GM10248 (cell line): ENCODE data around the gene NFKBIA.
A peak's percentile ranks its signal among the peaks of the same experiment; 100 is the strongest.

Experiments
- CTCF ChIA-PET: fragments of 300-600 bp; sonication (Branson Sonifier 250); formaldehyde crosslinking; extraction: SDS; loops from one replicate; lab custom pipeline; 2021; ENCODE audit warnings: antibody characterized with exemption; lab: Yijun Ruan, JAX
- POLR2A ChIA-PET: fragments of 350-650 bp; sonication (Branson Sonifier 250); formaldehyde crosslinking; extraction: SDS; loops from one replicate; lab custom pipeline; 2020; ENCODE audit warnings: antibody characterized with exemption; lab: Yijun Ruan, JAX
- DNase-seq: peaks from one replicate; pipeline ENCODE4 v3.0.0; 2012; ENCODE audit errors: extremely low spot score
- TF ChIP-seq, protein P1 (sequence below): IDR thresholded peaks from 2 replicates; pipeline ENCODE4 v1.5.1; 2012; ENCODE audit warnings: mild to moderate bottlenecking, low read depth; ENCODE audit errors: extremely low read depth, missing control alignments, control extremely low read depth

The NFKBIA gene

DNA sequence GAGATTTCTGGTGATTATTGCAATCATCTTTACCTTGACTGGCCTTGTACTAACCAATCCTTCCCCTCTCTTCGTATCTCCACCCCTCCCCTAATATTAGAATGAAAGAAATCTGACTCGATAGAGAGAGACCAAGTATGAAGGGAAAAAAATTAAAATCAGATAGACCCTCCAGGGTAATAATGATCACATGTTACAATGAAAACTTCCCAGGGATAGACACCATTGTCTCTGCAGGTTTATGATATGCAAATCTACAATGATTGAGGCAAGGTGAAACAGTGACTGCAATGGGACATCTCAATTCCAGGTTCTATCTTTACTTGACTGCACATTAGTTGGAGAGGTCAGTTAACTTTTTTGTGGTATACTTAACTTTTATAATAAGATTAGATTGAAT lies 1.5 kb upstream of the NFKBIA start:
- DNase-seq: no peak
- ChIA-PET POLR2A (no interaction called here), CTCF (interaction anchor here (0.7 to 6.3 kb wide), 20 partner anchors 8 to 280 kb away, joined by 3 to 74 read pairs (median 5); partner anchors contain the start of gene PSMA6)
- TF ChIP-seq, protein P1, sequence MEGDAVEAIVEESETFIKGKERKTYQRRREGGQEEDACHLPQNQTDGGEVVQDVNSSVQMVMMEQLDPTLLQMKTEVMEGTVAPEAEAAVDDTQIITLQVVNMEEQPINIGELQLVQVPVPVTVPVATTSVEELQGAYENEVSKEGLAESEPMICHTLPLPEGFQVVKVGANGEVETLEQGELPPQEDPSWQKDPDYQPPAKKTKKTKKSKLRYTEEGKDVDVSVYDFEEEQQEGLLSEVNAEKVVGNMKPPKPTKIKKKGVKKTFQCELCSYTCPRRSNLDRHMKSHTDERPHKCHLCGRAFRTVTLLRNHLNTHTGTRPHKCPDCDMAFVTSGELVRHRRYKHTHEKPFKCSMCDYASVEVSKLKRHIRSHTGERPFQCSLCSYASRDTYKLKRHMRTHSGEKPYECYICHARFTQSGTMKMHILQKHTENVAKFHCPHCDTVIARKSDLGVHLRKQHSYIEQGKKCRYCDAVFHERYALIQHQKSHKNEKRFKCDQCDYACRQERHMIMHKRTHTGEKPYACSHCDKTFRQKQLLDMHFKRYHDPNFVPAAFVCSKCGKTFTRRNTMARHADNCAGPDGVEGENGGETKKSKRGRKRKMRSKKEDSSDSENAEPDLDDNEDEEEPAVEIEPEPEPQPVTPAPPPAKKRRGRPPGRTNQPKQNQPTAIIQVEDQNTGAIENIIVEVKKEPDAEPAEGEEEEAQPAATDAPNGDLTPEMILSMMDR: no peak

DNA sequence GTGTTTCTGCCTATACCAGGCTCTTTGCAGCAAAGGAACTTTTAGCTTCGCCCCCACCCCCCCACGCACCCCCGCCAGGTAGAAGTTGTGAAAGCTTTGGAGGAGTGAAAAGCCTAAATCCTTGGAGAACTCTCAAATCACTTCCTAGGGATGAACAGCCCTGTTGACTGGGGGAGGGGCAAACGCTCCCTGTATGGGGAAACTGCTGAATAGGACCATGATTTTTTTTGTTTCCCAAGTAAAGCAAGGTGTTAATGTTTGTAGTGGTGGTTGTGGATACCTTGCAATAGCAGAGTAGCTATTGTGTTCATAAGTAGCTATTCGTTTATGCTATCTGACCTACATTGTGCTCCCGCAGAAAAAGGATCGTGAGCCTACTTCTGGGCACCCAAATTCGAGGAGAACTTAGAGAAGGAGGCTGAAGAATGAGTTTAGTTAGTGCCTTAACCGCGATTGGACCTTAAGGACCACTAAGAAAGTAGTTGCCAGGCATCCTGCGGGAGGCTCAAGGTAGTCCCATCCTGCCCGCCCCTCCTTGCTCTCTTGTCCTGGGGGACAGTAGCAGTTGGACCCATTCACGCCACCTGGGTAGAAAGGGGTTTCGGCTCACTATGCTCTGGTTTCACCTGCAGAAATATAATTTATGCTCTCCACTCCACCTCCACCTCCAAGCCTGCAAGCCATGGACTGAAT lies 901 bp upstream of the NFKBIA start:
- TF ChIP-seq, protein P1: no peak
- POLR2A ChIA-PET: interaction anchor here (0.6 to 4.5 kb wide), 36 partner anchors 8 to 402 kb away, joined by 3 to 52 read pairs (median 5); partner anchors contain the start of genes FAM177A1, PPP2R3C, PRORP and PSMA6
- CTCF ChIA-PET: interaction anchor here (0.7 to 6.3 kb wide), 26 partner anchors 8 to 280 kb away, joined by 3 to 74 read pairs (median 4); partner anchors contain the start of gene PSMA6
- no peak for DNase-seq

GRCh38 chr14:35403603-35404448 lies 723 bp downstream of the NFKBIA start:
- ChIA-PET POLR2A (interaction anchor here (0.6 to 4.5 kb wide), 30 partner anchors 9 to 856 kb away, joined by 3 to 52 read pairs (median 5); partner anchors contain the start of genes FAM177A1, PPP2R3C, PRORP and PSMA6), CTCF (interaction anchor here (0.6 to 6.3 kb wide), 16 partner anchors 10 to 263 kb away, joined by 3 to 74 read pairs (median 4); partner anchors contain the start of gene PSMA6)
- peak; percentile 92 for DNase-seq
- TF ChIP-seq, protein P1: no peak

GRCh38 chr14:35403114-35403602 lies 1.4 kb downstream of the NFKBIA start:
- POLR2A ChIA-PET: interaction anchor here (0.6 to 4.5 kb wide), 21 partner anchors 10 to 855 kb away, joined by 3 to 52 read pairs (median 10); partner anchors contain the start of genes PPP2R3C, PRORP and PSMA6
- no peak for DNase-seq
- TF ChIP-seq, protein P1: no peak
- CTCF ChIA-PET: interaction anchor here (0.6 to 6.3 kb wide), 12 partner anchors 9 to 262 kb away, joined by 3 to 74 read pairs (median 6); partner anchors contain the start of gene PSMA6

GRCh38 chr14:35402323-35403113 lies 2.0 kb downstream of the NFKBIA start:
- no peak for DNase-seq
- ChIA-PET POLR2A (interaction anchor here (0.6 to 4.5 kb wide), 10 partner anchors 11 to 691 kb away, joined by 3 to 52 read pairs (median 4); partner anchors contain the start of genes PPP2R3C and PRORP), CTCF (interaction anchor here (1.0 to 6.3 kb wide), 9 partner anchors 9 to 262 kb away, joined by 3 to 74 read pairs (median 4); no protein-coding TSS in a partner anchor)
- TF ChIP-seq, protein P1: no peak
